Right ventricle myocardium inferior (tissue), 1 donor: ENCODE results near the gene RESP18. TPM values are rescaled to one million over a fixed set of nuclear protein-coding genes. Genes with fewer than 3 reads are reported as not detected.
"Not testable (repeated sequence)": the region's sequence is repeated elsewhere in the genome, so short reads cannot be mapped to it uniquely, and the experiment has no call there.

Experiments
- ATAC-seq: fragments of 200-7000 bp; cut with Tn5 transposase; one replicate; pipeline ENCODE4 v1.9.1; 2020; ENCODE audit warnings: mild to moderate bottlenecking, moderate library complexity
- DNase-seq: peaks from one replicate; pipeline ENCODE4 v3.0.0; 2021; ENCODE audit errors: missing footprints
- intact Hi-C: fragments of 100-400 bp; cut with DNase I; formaldehyde crosslinking; loops from one replicate; pipeline ENCODE4 v1.11.0; 2022
- total RNA-seq: library from RNA; stranded (reverse); fragmentation: NEBNext Ultra II Directional; extraction: Animal tissue kit (Norgen Biotek cat#: 25700); gene quantifications from one replicate; pipeline ENCODE4 v1.2.1, GENCODE V29; 2021
- donor health status: DM: no; HTN: yes; CAD: no; lungs with severe emphysema.

The RESP18 gene
- total RNA-seq, 1 donor from 2014 or later, result not detected

DNA sequence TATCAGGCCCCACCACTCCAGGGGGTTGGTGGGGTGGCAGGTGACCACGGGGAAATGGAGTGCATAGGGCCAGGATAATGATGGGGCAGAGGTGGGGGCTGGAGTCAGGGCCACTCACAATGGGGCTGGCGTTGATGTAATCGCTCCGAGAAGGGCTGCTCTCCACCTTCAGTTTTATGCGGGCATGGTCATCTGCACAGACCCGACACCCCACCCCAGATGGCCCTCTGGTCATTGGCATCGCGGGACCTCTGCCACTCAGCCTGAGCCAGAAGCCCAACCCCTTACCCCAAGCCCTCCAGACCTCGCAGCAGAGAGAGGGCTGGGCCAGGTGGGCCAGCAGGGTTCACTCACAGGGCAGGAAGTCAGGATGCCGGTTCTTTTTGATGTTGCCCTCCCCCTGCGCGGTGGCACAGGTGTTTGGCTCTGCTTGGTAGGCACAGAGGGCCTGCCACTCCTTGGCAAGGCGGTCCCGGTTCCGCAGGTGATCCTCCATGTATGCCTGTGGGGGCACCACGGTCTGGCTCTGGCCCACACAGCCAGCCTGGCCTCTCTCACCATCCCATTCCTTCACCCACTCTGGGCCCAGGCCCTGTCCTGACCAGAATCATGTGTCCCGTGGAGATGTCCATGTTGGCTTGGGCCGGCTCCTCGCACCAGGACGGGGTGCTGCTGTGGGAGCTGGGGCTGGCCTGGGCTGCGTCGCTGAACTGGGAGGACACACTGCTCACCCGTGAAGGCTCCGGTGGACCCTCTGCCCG is 35.7 kb downstream of the RESP18 start:
- no peak for DNase-seq
- intact Hi-C loops, result loop anchor here (5.0 kb wide), 1 partner anchor 240 kb away; no protein-coding TSS in a partner anchor
- no peak for ATAC-seq

DNA sequence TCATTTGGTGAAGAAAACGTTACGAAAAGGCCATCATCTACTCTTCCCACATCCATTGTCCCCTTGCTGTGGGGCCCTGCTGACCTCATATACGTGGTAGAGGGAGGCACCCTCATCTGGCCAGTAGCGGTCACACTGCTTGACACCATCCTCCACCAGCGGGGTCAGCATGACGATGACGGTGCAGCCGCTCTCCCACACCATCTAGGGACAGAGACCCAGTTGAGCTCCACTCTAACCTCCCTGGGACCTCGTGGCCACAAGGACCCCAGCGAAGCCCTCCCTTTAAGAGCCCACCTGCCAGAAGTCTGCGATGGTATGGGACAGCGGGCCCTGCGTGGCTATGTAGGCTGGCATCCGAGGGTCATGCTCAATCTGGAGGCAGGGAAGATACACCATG is 36.4 kb downstream of the RESP18 start:
- no peak for DNase-seq
- ATAC-seq, result no peak
- intact Hi-C loops, result loop anchor here (5.0 kb wide), 1 partner anchor 239 kb away; no protein-coding TSS in a partner anchor

GRCh38 chr2:219294356-219295351 is 37.9 kb downstream of the RESP18 start:
- ATAC-seq (peak; percentile 92), DNase-seq (peak; percentile 96)
- intact Hi-C loops, result loop anchor here (1.0 to 5.0 kb wide), 4 partner anchors 15 to 237 kb away; partner anchors contain the start of genes DNAJB2, NHEJ1, TUBA4A and TUBA4B

DNA sequence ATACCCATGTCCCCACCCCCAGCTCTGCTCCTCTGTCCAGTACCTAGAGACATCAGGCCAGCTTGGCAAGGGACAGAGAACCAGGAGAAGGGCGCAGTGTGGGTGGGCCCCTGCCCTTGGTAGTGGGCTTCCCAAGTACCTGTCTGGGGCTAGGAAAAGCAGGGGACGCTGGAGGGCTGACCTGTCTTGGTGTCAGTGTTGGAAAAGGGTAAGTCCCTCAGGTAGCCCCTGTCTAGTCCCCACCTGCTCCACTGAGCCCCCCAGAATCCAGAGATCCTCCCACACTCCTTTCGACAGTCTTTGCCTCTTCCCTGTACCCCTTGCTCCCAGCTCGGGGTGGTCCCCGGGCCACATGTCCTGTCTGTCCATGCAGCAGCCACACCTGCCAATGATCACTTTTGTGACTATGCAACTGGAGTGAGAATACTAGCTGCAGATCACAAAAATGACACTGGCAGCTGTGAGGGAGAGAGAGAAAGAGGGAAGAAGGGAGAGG is 38.8 kb downstream of the RESP18 start:
- intact Hi-C loops, result loop anchor here (1.0 to 2.0 kb wide), 3 partner anchors 14 to 133 kb away; partner anchors contain the start of genes DNAJB2, NHEJ1, TUBA4A and TUBA4B
- no peak for DNase-seq
- no peak for ATAC-seq

- intact Hi-C loops, result no loop called here
- ATAC-seq (no peak), DNase-seq (no peak)
Measured at GRCh38 chr2:219292616-219293015, 39.9 kb downstream of the RESP18 start.

- ATAC-seq, result no peak
- intact Hi-C loops, result no loop called here
- no peak for DNase-seq
Measured at GRCh38 chr2:219291910-219292490, 40.5 kb downstream of the RESP18 start.

DNA sequence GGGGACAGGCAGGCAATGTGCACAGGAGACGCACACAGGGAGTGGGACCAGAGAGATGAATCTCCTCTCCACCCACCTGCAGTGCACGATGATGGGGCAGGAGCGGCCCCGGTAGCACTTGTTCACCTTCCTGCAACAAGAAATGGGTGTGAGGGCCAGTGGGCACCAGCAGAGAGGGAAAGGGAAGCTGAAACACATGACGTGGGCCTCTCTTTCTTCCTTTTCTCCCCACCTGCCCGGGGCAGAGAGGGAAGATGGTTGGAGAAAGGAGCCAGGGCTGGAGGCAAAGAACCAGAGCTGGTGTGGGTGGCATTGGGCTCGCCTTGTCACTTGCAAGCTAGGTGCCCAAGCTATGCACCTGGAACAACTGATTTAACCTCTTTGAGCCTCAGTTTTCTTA is 41.1 kb downstream of the RESP18 start:
- DNase-seq, result no peak
- no peak for ATAC-seq
- intact Hi-C loops, result no loop called here

DNA sequence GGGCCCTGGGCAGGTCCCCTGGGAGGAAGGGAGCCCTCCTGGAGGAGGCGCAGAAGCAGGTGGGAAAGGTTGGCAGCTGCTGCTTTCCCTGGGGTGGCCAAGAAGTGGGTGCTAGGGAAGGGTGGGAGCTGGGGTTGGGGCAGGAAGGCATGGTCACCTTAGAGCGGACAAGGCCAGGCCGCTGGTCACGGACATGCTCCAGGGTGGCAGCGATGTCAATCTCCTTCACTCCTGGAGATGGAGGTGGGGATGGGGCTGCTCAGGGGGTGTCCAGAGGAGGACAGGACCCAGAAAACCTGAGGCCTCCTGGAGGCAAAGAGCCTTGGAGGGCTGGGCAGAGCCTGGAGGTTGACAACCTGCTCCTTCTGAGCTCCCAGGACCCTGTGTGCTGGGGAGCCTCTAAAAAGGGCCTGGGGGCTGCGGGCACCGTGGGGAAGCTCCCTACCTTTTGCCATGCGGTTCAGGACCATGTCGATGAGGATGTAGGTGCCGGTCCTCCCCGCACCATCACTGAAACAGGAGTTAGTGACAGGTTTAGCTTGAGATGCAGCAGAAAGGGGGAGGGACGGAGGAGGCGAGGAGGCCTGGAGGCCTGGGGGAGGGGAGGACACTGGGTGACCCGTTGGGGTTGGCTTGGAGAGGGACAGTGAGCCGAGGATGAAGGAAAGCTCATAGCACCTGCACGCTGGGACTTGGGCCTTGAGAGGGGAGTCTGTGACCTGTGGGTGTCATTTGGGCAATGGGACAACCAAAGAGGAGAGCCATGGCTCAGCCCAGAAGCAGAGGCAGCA is 42.0 kb downstream of the RESP18 start:
- DNase-seq (no peak), ATAC-seq (no peak)
- intact Hi-C loops, result no loop called here

DNA sequence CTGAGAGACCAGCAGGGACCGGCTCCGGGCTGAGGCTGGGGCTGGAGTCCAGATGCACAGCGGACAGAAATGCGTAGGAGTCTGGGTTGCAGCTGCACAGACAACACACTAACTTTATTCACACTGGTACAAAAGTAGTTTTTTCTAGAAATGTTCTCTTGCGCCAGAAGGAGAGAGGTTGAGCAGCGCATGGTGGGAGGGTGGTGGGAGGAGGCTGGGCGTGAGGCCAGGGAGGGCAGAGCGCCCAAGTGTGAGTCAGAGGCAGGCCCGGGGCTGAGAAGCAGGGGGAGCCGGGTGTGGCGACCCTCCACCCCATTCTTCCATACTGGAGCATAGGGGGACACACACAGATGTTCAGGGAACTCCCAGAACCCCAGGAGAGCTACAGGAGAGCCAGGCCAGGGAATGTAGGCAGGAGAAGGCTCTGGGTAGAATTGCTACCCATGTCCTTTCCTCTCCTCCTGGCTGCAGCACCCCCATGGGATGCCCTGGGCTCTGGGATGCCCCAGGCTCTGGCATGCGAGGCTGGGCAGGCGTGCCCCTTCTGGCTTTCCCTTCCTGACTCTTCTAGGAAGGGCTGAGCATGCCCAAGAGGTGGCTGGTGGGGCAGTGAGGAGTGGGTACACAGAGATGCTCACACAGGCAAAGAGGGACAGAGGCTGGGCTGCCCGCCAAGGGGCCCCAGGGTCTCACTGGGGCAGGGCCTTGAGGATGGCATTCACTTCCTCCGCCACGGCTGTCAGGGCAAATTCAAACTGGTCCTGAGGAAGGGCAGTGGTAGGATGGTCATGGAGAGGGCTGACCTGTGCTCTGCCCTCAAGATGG is 42.8 kb downstream of the RESP18 start:
- peak; percentile 87 for DNase-seq
- intact Hi-C loops, result loop anchor here (10.0 kb wide), 1 partner anchor 215 kb away; no protein-coding TSS in a partner anchor
- ATAC-seq, result peak; percentile 78

- DNase-seq, result no peak
Measured at GRCh38 chr2:219289195-219289536, 43.4 kb downstream of the RESP18 start.

GRCh38 chr2:219287580-219288265 is 44.8 kb downstream of the RESP18 start:
- no peak for DNase-seq
- no peak for ATAC-seq
- intact Hi-C loops, result loop anchor here (10.0 kb wide), 1 partner anchor 217 kb away; no protein-coding TSS in a partner anchor

More at GRCh38 chr2:219289195-219289536, 43.4 kb downstream of the RESP18 start:
- no peak for ATAC-seq
- intact Hi-C loops, result loop anchor here (10.0 kb wide), 1 partner anchor 216 kb away; no protein-coding TSS in a partner anchor

DNA sequence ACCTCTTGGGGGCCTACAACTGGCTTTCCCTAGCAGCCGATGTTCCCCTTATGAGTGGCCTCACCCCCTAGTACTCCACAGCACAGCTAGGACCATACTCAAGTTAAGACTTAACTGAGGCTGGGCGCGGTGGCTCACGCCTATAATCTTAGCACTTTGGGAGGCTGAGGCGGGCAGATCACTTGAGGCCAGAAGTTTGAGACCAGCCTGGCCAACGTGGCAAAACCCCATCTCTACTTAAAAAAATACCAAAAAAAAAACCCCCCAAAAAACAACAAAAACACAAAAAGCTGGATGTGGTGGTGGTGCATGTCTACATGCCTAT is 45.5 kb downstream of the RESP18 start:
- not testable (repeated sequence) for DNase-seq, ATAC-seq
- intact Hi-C loops, result loop anchor here (10.0 kb wide), 1 partner anchor 218 kb away; no protein-coding TSS in a partner anchor

GRCh38 chr2:219286436-219287115 is 46.0 kb downstream of the RESP18 start:
- ATAC-seq, result no peak
- intact Hi-C loops, result loop anchor here (10.0 kb wide), 1 partner anchor 218 kb away; no protein-coding TSS in a partner anchor
- DNase-seq, result no peak

GRCh38 chr2:219285894-219286425 is 46.6 kb downstream of the RESP18 start:
- DNase-seq, result no peak
- peak; percentile 48 for ATAC-seq
- intact Hi-C loops, result loop anchor here (10.0 kb wide), 1 partner anchor 219 kb away; no protein-coding TSS in a partner anchor

- no peak for DNase-seq
- intact Hi-C loops, result loop anchor here (10.0 kb wide), 1 partner anchor 219 kb away; no protein-coding TSS in a partner anchor
- ATAC-seq, result no peak
Measured at GRCh38 chr2:219285373-219285735, 47.2 kb downstream of the RESP18 start.
